Left ventricle myocardium superior (tissue), 1 donor: ENCODE data around the gene SPG21. TPM values are rescaled to one million over a fixed set of nuclear protein-coding genes. Genes with fewer than 3 reads are reported as not detected.

Source experiments
- ATAC-seq: fragments of 200-7000 bp; cut with Tn5 transposase; one replicate; pipeline ENCODE4 v1.9.1; 2020; ENCODE audit warnings: mild to moderate bottlenecking, moderate library complexity
- DNase-seq: peaks from one replicate; pipeline ENCODE4 v3.0.0-alpha.2; 2020
- intact Hi-C: fragments of 100-400 bp; cut with micrococcal nuclease; formaldehyde crosslinking; loops from one replicate; pipeline ENCODE4 v1.11.0; 2022
- total RNA-seq: library from RNA; stranded (reverse); fragmentation: NEBNext Ultra II Directional; extraction: Animal tissue kit (Norgen Biotek cat#: 25700); gene quantifications from one replicate; pipeline ENCODE4 v1.2.1, GENCODE V29; 2021
- donor health status: DM: no; HTN: yes; CAD: no; lungs with severe emphysema.

SPG21 gene
- total RNA-seq, 1 donor from 2014 or later = 47.8 TPM

- DNase-seq = no peak
- intact Hi-C loops = no loop called here
These were observed 8.1 kb upstream of the SPG21 start for GRCh38 chr15:64997745-64998375.

GRCh38 chr15:64997066-64997465 lies 7.4 kb upstream of the SPG21 start:
- intact Hi-C loops = no loop called here
- no peak for ATAC-seq

More at GRCh38 chr15:64997745-64998375, 8.1 kb upstream of the SPG21 start:
- ATAC-seq = no peak

GRCh38 chr15:64993290-64993689 lies 3.6 kb upstream of the SPG21 start:
- intact Hi-C loops = no loop called here
- no peak for DNase-seq
- ATAC-seq = no peak

More at GRCh38 chr15:64997066-64997465, 7.4 kb upstream of the SPG21 start:
- DNase-seq = no peak

- ATAC-seq (peak; percentile 11), DNase-seq (peak; percentile 41)
- intact Hi-C loops = no loop called here
These were observed 1.9 kb upstream of the SPG21 start for GRCh38 chr15:64991536-64992135.

GRCh38 chr15:64990168-64990470 lies 405 bp upstream of the SPG21 start:
- intact Hi-C loops = no loop called here
- no peak for ATAC-seq
- no peak for DNase-seq

- intact Hi-C loops = no loop called here
- DNase-seq (no peak), ATAC-seq (no peak)
These were observed 2.6 kb downstream of the SPG21 start for GRCh38 chr15:64987136-64987535.

GRCh38 chr15:64985366-64986033 lies 4.2 kb downstream of the SPG21 start:
- DNase-seq = no peak
- intact Hi-C loops = no loop called here
- no peak for ATAC-seq

GRCh38 chr15:64982472-64982871 lies 7.2 kb downstream of the SPG21 start:
- intact Hi-C loops = no loop called here
- ATAC-seq = no peak
- no peak for DNase-seq

- ATAC-seq (no peak), DNase-seq (no peak)
- intact Hi-C loops = no loop called here
These were observed 7.8 kb downstream of the SPG21 start for GRCh38 chr15:64981812-64982431.

- intact Hi-C loops = no loop called here
- ATAC-seq = no peak
- DNase-seq = no peak
These were observed 10.4 kb downstream of the SPG21 start for GRCh38 chr15:64979252-64979710.

- ATAC-seq (no peak), DNase-seq (no peak)
- intact Hi-C loops = no loop called here
These were observed 14.3 kb downstream of the SPG21 start for GRCh38 chr15:64975390-64975789.

- ATAC-seq (peak; percentile 13), DNase-seq (no peak)
- intact Hi-C loops = no loop called here
These were observed 19.0 kb downstream of the SPG21 start for GRCh38 chr15:64970698-64971097.

- DNase-seq = no peak
- ATAC-seq = no peak
- intact Hi-C loops = no loop called here
These were observed 20.3 kb downstream of the SPG21 start for GRCh38 chr15:64969401-64969800.

GRCh38 chr15:64961013-64961412 lies 28.7 kb downstream of the SPG21 start:
- no peak for ATAC-seq
- no peak for DNase-seq
- intact Hi-C loops = no loop called here

- ATAC-seq = no peak
- intact Hi-C loops = no loop called here
- DNase-seq = no peak
These were observed 29.6 kb downstream of the SPG21 start for GRCh38 chr15:64960153-64960552.

GRCh38 chr15:64959128-64959527 lies 30.6 kb downstream of the SPG21 start:
- intact Hi-C loops = no loop called here
- no peak for DNase-seq
- ATAC-seq = no peak

- intact Hi-C loops = no loop called here
- no peak for DNase-seq
- no peak for ATAC-seq
These were observed 35.3 kb downstream of the SPG21 start for GRCh38 chr15:64954395-64954794.

GRCh38 chr15:64951777-64952418 lies 37.8 kb downstream of the SPG21 start:
- intact Hi-C loops = no loop called here
- no peak for DNase-seq
- no peak for ATAC-seq

- ATAC-seq = no peak
- DNase-seq = no peak
- intact Hi-C loops = no loop called here
These were observed 38.8 kb downstream of the SPG21 start for GRCh38 chr15:64950888-64951287.
